Mammary microvascular endothelial cell (primary cell): ENCODE measurements around the gene TTLL5. TPM values are rescaled to one million over a fixed set of nuclear protein-coding genes. Genes with fewer than 3 reads are reported as not detected.

Experiments
- total RNA-seq: library from RNA; depleted of rRNA; stranded (reverse); fragments of >200 nt; gene quantifications from 2 replicates; pipeline ENCODE4 v1.2.3, GENCODE V29; 2015

The TTLL5 gene
- 32.3 and 33.0 TPM in 2 replicates for total RNA-seq

GRCh38 chr14:75660630-75661498 is at the start of gene TTLL5, which contains the start of gene ERG28:
Gene TTLL5 (plus strand): TSS chr14:75661246. CDS start chr14:75663150, 1,904 bp downstream.
Gene ERG28 (minus strand): TSS chr14:75660876. CDS start chr14:75657502, 3,374 bp downstream.

GRCh38 chr14:75981426-75982265 is 320.6 kb downstream of the TTLL5 start, which contains the start of gene TGFB3:
Gene TGFB3 (minus strand): TSS chr14:75981995. CDS start chr14:75980893, 1,102 bp downstream.

GRCh38 chr14:75985618-75986438 is 324.8 kb downstream of the TTLL5 start, which contains the start of gene IFT43:
Gene IFT43 (plus strand): TSS chr14:75985763. CDS start chr14:75985787, 24 bp downstream.

Other genes with a start within 250 kb of the TTLL5 start
- 6.5 and 13.5 TPM in 2 replicates for gene JDP2, start 233.2 kb upstream of the TTLL5 start, total RNA-seq
- 0.69 and 1.3 TPM in 2 replicates for gene BATF, start 138.8 kb upstream of the TTLL5 start, total RNA-seq
- gene FLVCR2, start 82.6 kb upstream of the TTLL5 start, total RNA-seq, result 2.1 and 2.7 TPM in 2 replicates
- gene ERG28, start 370 bp upstream of the TTLL5 start, total RNA-seq, result 16.1 and 17.4 TPM in 2 replicates